Endothelial cell of umbilical vein (primary cell): ENCODE measurements around the gene FUBP3.

Source experiments
- CTCF ChIP-seq, 2 donors: IDR thresholded peaks; 1 replicate in 1 of 2; 2 replicates in 1 of 2; pipeline ENCODE4 v1.5.1; 2011; ENCODE audit warnings: low read length in 2 of 2, mild to moderate bottlenecking in 2 of 2, moderate library complexity in 2 of 2, control low read depth in 1 of 2, inconsistent platforms in 1 of 2, low read depth in 1 of 2; ENCODE audit not compliant: insufficient read depth in 1 of 2; ENCODE audit errors: extremely low read depth in 1 of 2
- MYC ChIP-seq: IDR thresholded peaks from one replicate; pipeline ENCODE4 v1.6.1; 2011; ENCODE audit warnings: mild to moderate bottlenecking, low read depth, low read length
- POLR2A ChIP-seq: IDR thresholded peaks from 2 replicates; pipeline ENCODE4 v1.6.1; 2012; ENCODE audit warnings: low read depth, mild to moderate bottlenecking, control low read depth, low read length

GRCh38 chr9:130555968-130556367 is 23.4 kb upstream of the FUBP3 start:
- TF ChIP-seq CTCF (IDR thresholded peaks at IDR 0.05; ENCODE audit: extremely low read depth in 1 of 2, insufficient read depth in 1 of 2, low read depth in 1 of 2, low read length in 2 of 2) (no peak), POLR2A (no peak), MYC (no peak)
